K562 treated with DMSO at 1 percent for 24 hours (cell line): Measurements from ENCODE around the gene TRAPPC3. TPM values are rescaled to one million over a fixed set of nuclear protein-coding genes. Genes with fewer than 3 reads are reported as not detected.

Experiments used
- total RNA-seq: library from RNA; unstranded; fragments of 300-600 nt; gene quantifications from 2 replicates; pipeline ENCODE4 v1.2.3, GENCODE V29; 2022; ENCODE audit warnings: low read depth; ENCODE audit not compliant: insufficient read depth

The TRAPPC3 gene
- total RNA-seq, result 119 and 136 TPM in 2 replicates

DNA sequence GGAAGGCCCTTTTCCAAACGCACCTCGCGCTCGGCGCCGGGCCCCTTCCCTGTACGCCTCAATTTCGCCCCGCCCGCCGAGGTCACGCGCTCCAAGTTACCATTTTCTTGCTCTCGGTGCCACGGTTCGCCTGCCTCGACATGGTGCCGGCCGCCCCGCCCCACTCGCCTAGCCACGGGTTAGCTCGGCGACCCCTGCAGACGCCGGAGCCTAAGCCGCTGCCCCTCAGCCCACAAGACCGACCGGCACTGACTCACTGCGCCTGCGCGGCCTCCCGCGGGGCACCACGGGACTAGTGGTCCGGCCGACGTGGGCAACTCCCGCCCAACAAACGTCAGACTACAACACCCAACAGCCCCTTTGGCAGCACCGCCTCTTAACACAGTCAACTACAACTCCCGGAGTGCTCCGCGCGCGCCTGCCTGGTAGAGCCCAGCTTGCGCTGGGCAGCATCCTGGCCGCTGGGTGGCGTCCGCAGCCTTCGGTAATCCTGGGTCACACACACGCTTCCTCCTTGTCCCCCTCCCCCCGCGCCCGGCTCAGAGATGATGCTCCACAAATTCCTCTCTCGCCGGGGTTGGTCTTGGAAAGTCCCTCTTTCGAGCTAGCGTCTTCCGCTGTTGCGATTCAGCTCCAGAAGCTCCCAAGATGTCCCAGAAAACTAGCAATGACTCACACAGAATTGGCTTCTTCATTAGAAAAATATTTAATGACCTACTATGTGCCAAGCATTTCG lies at the start of gene TRAPPC3:
Gene TRAPPC3, minus strand, starts transcription at position 250 of the 736 bp plus-strand sequence. Its CDS starts 108 bp downstream, at position 142.

DNA sequence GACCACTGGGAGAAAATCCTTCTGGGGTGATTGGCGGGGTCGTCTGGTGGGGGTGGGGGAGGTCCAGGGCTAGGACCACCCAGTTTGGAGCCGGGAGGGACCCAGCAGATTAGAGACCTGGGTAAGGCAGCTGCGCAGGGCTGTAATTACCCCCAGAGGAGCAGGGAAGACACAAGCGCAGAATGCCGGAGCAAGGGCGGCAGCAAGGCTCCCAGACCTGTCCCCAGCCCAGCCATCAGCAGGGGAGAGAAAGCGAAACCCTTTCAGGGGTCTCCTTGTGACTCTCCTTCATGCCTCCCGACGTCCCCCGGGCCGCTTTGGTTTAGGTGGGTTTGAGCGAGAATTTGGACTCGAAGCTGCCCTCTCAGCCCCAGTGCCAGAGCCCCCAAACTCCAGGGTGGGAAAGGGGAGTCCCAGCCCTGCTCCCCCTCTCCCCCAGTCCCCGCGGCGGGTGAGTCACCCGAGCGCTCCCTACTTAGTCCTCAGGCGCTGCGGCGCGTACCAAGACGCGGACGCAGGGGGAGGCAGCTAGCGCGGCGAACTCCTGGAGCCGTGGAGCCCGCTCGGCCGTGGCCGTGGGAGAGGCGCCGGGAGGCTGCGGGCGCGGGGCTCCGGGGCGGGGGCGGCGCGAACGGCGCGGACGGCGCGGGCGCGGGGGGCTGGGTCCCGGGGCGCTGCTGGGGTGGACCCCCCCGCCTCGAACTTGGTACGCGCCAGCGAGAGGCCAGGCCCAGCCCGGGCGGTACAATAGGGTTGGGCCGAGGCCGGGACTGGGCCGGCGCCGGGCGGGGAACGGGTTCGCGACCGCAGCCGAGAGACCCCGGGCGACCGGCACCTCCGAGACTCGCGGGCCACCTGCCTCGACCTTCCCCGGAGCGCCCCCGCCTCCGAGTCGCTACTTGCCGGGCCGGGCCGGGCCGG lies 6.4 kb upstream of the TRAPPC3 start, which contains the start of gene MAP7D1:
Gene MAP7D1, plus strand, starts transcription at position 753 of the 921 bp plus-strand sequence. CDS start 258 bp downstream, outside the sequence.

DNA sequence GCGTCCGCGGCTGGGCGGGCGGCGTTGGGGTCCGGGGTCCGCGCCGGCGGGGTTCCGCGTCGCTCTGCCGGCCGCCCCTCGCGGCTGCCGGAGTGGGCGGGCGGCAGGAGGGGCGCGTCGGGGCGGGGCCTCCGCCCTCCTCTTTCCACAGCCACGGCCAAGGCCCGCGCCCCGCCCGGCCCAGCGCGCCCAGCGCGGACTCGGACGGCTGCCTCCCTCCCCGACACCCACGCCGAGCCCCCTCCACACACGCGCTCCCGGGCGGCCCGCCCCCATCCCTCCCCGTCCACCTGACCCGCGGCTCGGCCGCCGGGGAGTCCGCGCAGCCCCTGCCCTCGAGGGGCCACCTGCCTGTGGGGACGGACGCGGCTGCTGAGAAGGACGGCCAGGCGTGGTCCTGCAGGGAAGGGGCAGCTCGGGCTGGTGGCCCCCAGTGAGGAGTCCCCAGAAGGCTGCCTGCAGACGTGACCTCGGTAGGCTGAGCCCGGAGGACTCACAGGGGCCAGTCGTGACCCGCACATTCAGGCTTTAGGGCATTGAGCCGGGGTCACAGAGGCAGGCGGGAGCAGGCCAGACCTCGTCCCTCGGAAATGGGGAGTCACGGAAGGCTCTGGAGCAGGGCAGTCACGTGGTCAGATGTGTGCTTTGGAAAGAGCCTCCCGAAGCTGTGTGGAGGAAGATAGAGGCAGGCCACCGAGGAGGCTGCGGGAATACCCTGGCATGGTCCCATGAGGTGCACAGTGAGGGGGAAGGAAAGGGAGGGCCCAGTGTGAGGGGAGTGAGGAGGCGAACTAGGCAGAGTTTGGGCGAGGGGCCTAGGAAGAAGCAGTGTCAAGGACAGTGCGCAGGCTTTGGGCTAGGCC lies 23.9 kb downstream of the TRAPPC3 start, which contains the start of gene COL8A2:
Gene COL8A2, minus strand, starts transcription at position 94 of the 863 bp plus-strand sequence. CDS start 24,980 bp downstream, outside the sequence.

DNA sequence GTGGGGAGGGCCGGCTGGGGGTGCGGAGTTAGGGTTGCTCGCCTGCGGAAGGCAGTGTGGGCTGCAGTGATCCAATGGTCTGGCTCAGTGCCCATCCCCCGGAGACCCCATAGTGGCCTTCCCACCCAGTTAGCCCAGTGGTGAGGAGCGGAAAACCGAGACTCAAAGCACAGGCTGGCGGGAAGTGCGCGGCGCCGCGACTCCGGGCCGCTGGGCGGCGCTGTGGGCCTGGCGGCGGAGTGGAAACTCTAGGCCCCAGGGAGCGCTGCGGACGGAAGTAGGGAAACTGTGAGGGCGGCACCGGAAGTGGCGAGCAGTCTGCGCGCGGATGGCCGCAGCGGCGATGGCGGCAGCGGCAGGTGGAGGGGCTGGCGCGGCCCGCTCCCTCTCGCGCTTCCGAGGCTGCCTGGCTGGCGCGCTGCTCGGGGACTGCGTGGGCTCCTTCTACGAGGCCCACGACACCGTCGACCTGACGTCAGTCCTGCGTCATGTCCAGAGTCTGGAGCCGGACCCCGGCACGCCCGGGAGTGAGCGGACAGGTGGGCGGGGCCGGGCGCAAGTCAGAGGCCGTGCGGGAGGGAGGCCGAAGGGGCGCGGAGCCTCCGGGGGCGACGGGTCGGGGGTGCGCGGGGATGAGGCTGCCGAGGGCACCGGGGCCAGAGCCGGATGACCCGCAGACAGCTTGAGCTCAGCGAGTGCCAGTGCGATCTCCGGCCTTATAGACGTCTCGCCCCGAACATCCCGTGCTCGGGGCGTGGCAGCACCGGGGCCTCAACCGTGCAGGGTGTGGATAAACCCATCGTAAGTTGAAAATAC lies 60.5 kb downstream of the TRAPPC3 start, which contains the start of gene ADPRS:
Gene ADPRS, plus strand, starts transcription at position 316 of the 816 bp plus-strand sequence. Its CDS starts 13 bp downstream, at position 329.

Other genes with a start within 250 kb of the TRAPPC3 start
- gene AGO3, start 218.4 kb downstream of the TRAPPC3 start, total RNA-seq, result 11.4 and 12.2 TPM in 2 replicates
- gene TEKT2, start 65.4 kb downstream of the TRAPPC3 start, total RNA-seq, result not detected in 2 replicates
- 50.9 and 55.8 TPM in 2 replicates for gene ADPRS, start 60.6 kb downstream of the TRAPPC3 start, total RNA-seq
- gene COL8A2, start 24.3 kb downstream of the TRAPPC3 start, total RNA-seq, result not detected in 2 replicates
- 148 and 153 TPM in 2 replicates for gene MAP7D1, start 6.7 kb upstream of the TRAPPC3 start, total RNA-seq
- 63.0 and 63.2 TPM in 2 replicates for gene THRAP3, start 75.0 kb upstream of the TRAPPC3 start, total RNA-seq
- 2.5 and 2.7 TPM in 2 replicates for gene SH3D21, start 156.9 kb upstream of the TRAPPC3 start, total RNA-seq
- gene EVA1B, start 174.2 kb upstream of the TRAPPC3 start, total RNA-seq, result 182 TPM in 2 replicates
- gene STK40, start 236.4 kb upstream of the TRAPPC3 start, total RNA-seq, result 165 and 175 TPM in 2 replicates
- gene LSM10, start 248.4 kb upstream of the TRAPPC3 start, total RNA-seq, result 191 and 204 TPM in 2 replicates